ENCODE results near the gene CMC1. TPM values are rescaled to one million over a fixed set of nuclear protein-coding genes. Genes with fewer than 3 reads are reported as not detected.
A peak's percentile ranks its signal among the peaks of the same experiment; 100 is the strongest.

The CMC1 gene
- total RNA-seq, 2 donors from 2014 or later = 3.3 to 5.6 TPM

DNA sequence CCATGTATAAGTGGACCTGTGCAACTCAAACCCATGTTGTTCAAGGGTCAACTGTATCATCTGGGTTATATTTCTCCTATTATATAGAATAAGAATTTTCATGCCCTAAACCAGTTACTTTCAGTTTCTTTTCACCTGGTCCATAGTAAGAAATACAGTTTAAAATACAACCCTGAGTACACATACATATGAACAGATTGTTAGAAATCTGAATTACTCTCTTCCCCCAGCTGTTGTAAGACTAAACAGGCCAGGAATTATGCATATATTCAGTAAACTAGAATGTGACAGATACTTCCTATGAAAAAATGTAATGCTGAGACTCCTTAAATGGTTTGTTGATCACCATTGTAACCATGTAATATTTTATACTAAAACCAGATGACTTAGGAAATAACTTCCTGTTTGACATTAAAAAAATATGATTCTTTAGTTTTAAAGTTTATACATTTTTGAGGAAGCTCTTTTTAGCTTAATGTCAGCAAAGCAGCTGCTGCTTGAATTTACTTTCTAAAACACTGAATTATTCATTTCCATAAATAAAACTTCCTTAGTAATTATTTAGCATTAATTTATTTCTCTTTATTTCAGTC, 54.6 kb downstream of the CMC1 start:
- no peak for ATAC-seq (ENCODE audit: insufficient number of reproducible peaks, low FRiP score, low read depth)
- DNase-seq (ENCODE audit: low spot score) = no peak
- H3K27ac ChIP-seq = no peak overlapping the region
- peak overlapping the region; percentile 27 for H3K4me3 ChIP-seq
- no peaks in the 10 kb centered on the region for H3K27me3 ChIP-seq (replicated peaks; ENCODE audit: insufficient read depth)
- no peaks in the 10 kb centered on the region for H3K36me3 ChIP-seq
- no peaks in the 10 kb centered on the region for H3K9me3 ChIP-seq
- TF ChIP-seq, protein P1, sequence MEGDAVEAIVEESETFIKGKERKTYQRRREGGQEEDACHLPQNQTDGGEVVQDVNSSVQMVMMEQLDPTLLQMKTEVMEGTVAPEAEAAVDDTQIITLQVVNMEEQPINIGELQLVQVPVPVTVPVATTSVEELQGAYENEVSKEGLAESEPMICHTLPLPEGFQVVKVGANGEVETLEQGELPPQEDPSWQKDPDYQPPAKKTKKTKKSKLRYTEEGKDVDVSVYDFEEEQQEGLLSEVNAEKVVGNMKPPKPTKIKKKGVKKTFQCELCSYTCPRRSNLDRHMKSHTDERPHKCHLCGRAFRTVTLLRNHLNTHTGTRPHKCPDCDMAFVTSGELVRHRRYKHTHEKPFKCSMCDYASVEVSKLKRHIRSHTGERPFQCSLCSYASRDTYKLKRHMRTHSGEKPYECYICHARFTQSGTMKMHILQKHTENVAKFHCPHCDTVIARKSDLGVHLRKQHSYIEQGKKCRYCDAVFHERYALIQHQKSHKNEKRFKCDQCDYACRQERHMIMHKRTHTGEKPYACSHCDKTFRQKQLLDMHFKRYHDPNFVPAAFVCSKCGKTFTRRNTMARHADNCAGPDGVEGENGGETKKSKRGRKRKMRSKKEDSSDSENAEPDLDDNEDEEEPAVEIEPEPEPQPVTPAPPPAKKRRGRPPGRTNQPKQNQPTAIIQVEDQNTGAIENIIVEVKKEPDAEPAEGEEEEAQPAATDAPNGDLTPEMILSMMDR (IDR thresholded peaks at IDR 0.05) = no peak
- peaks cover 0 to 5% of the 10 kb centered on the region in 2 donors for H3K4me1 ChIP-seq (ENCODE audit: control insufficient read depth in 1 of 2, low read depth in 2 of 2)

DNA sequence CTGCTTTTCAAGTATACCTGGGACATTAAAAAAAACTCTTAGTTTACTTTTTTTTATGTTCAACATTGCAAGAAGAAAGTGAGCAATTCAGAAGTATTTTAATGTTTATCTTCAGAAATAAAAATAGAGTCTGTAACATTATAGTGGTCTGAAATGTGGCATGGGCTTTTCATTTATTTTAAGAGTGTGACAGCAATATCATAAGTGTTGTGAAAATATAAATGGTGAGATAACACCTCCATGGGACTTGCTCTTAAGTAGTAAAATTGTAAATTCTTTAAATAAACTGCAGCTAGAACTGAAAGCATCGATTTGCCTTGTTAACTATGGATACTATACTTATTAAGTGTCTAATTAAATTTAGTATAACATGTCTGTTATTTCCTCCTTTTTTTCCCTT, 58.3 kb downstream of the CMC1 start:
- DNase-seq (ENCODE audit: low spot score) (no peak), ATAC-seq (ENCODE audit: insufficient number of reproducible peaks, low FRiP score, low read depth) (no peak)
- H3K36me3 ChIP-seq = no peaks in the 10 kb centered on the region
- H3K4me3 ChIP-seq = no peak overlapping the region
- H3K27me3 ChIP-seq (replicated peaks; ENCODE audit: insufficient read depth) = no peaks in the 10 kb centered on the region
- peaks cover 0 to 5% of the 10 kb centered on the region in 2 donors for H3K4me1 ChIP-seq (ENCODE audit: control insufficient read depth in 1 of 2, low read depth in 2 of 2)
- H3K9me3 ChIP-seq = no peaks in the 10 kb centered on the region
- H3K27ac ChIP-seq = no peak overlapping the region
- TF ChIP-seq, protein P1 (IDR thresholded peaks at IDR 0.05) = no peak

DNA sequence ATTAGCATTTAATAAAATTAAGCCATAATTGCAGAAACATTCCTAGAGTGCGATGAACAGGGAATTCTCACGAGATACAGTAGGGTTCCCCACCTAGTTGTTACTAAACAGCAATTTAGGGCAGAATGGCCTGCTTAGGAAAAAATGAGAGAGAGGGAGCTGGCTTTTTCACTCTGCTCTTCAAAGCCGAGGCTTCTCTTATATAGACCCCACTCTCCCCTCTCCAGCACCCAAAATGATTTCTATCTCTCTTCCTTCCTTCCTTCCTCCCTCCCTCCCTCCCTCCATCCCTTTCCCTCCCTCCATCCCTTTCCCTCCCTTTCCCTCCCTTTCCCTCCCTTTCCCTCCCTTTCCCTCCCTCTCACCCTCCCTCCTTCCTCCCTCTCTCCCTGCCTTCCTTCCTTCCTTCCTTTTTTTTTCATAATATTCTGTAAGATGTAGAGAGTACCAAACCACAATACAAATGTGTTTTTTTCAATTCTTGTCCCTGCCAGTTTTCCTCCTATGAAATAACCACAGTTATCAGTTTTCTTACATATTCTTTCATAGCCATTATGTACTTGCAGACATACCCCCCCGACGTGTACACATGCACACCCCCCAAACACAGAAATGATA, 59.0 kb downstream of the CMC1 start:
- Histone ChIP-seq H3K4me3 (no peak overlapping the region), H3K36me3 (no peaks in the 10 kb centered on the region), H3K27ac (no peak overlapping the region), H3K9me3 (no peaks in the 10 kb centered on the region), H3K4me1 (ENCODE audit: control insufficient read depth in 1 of 2, low read depth in 2 of 2) (peaks cover 0 to 3% of the 10 kb centered on the region in 2 donors), H3K27me3 (replicated peaks; ENCODE audit: insufficient read depth) (no peaks in the 10 kb centered on the region)
- TF ChIP-seq, protein P1 (IDR thresholded peaks at IDR 0.05) = no peak
- ATAC-seq (ENCODE audit: insufficient number of reproducible peaks, low FRiP score, low read depth) (no peak), DNase-seq (ENCODE audit: low spot score) (no peak)

DNA sequence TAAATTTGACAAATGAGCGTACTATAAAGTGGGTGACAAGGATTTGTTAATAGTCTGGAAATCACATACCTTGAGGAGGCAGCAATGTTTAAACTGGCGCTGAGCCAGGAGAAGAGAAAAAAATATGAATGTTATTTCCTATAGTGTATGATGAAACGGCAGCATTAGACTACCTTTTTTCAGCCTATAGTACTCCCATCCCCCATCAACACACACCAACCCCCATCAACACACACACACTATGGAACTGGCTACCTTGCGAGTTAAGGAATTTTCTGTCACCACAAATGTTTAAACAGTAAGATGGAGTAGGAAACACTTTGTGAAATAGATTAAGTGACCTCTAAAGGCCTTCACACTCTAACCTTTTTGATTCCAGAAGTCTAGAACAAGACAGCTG, 60.3 kb downstream of the CMC1 start:
- Histone ChIP-seq H3K9me3 (no peaks in the 10 kb centered on the region), H3K36me3 (no peaks in the 10 kb centered on the region), H3K27ac (no peak overlapping the region), H3K27me3 (replicated peaks; ENCODE audit: insufficient read depth) (no peaks in the 10 kb centered on the region), H3K4me1 (ENCODE audit: control insufficient read depth in 1 of 2, low read depth in 2 of 2) (no peaks in the 10 kb centered on the region), H3K4me3 (no peak overlapping the region)
- no peak for DNase-seq (ENCODE audit: low spot score)
- TF ChIP-seq, protein P1 (IDR thresholded peaks at IDR 0.05) = no peak
- ATAC-seq (ENCODE audit: insufficient number of reproducible peaks, low FRiP score, low read depth) = no peak

DNA sequence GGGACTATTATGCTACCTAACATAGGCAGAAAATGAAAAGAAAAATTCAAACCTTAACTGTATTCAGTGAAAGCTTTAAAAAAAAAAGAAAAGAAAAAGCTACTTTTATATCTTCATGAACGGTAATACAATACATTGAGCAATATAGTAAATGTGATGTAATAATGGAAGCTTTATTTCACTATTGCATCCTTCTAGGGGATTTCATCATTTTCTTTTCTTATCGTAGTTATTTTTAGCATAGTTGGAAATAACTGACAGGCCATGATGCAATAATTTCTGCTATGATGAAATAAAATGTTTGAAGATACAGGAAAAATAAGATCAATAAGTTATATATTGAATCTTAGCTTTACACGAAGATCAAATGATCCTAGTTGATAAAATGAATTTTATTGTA, 66.8 kb downstream of the CMC1 start:
- ATAC-seq (ENCODE audit: insufficient number of reproducible peaks, low FRiP score, low read depth) = no peak
- TF ChIP-seq, protein P1 (IDR thresholded peaks at IDR 0.05) = no peak
- H3K36me3 ChIP-seq = no peaks in the 10 kb centered on the region
- H3K27ac ChIP-seq = no peak overlapping the region
- no peak overlapping the region for H3K4me3 ChIP-seq
- no peaks in the 10 kb centered on the region for H3K4me1 ChIP-seq (ENCODE audit: control insufficient read depth in 1 of 2, low read depth in 2 of 2)
- H3K9me3 ChIP-seq = no peaks in the 10 kb centered on the region
- no peaks in the 10 kb centered on the region for H3K27me3 ChIP-seq (replicated peaks; ENCODE audit: insufficient read depth)
- DNase-seq (ENCODE audit: low spot score) = no peak

Data from thoracic aorta (tissue), 2 donors.